MM.1S (cell line): Measurements from ENCODE around the gene C8G.

Experiments
- EZH2 ChIP-seq: fragments of 300-600 bp; sonication (generic); optimal IDR thresholded peaks from 2 replicates; pipeline ENCODE3; 2017; ENCODE audit warnings: low read depth, mild to moderate bottlenecking, antibody characterized with exemption, low read length, mixed read lengths
- EZH2phosphoT487 ChIP-seq: fragments of 300-600 bp; sonication (generic); IDR thresholded peaks from 2 replicates; pipeline ENCODE4 v1.6.1; 2018; ENCODE audit warnings: antibody characterized with exemption, low read length
- TF ChIP-seq, protein P1 (sequence below): fragments of 300-600 bp; sonication (generic); IDR thresholded peaks from 2 replicates; pipeline ENCODE4 v1.5.1; 2016; ENCODE audit warnings: antibody characterized with exemption, low read length, mixed read lengths

DNA sequence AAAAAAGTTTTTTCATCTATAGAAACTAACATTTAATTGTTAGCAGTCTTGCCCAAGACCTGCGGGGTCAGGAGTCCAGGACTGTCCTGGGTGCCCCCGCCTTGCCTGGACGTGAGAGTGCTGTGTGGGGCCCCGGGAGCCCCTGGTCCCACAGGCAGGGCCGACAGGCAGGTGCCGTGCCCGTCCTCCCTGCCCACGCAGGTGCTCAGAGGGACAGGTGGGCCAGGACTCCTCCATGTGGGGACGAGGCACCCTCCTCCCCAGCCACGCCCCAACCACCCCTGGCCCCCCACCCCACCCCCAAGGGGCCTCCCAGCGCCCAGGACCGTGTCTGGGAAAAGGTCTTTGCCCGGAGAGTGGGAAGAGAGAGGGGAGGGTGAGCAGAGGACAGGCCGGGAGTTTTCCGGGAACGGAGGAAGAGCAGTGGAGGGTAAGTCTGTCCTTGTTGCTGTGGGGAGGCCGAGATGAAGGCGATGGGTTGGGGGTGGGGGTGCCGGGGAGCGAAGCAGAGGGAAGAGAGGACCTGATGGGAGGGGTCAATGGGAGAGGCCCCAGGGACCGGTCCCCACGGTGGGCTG lies 4.3 kb downstream of the C8G start:
- TF ChIP-seq EZH2 (no peak), EZH2phosphoT487 (no peak)
- TF ChIP-seq, protein P1, sequence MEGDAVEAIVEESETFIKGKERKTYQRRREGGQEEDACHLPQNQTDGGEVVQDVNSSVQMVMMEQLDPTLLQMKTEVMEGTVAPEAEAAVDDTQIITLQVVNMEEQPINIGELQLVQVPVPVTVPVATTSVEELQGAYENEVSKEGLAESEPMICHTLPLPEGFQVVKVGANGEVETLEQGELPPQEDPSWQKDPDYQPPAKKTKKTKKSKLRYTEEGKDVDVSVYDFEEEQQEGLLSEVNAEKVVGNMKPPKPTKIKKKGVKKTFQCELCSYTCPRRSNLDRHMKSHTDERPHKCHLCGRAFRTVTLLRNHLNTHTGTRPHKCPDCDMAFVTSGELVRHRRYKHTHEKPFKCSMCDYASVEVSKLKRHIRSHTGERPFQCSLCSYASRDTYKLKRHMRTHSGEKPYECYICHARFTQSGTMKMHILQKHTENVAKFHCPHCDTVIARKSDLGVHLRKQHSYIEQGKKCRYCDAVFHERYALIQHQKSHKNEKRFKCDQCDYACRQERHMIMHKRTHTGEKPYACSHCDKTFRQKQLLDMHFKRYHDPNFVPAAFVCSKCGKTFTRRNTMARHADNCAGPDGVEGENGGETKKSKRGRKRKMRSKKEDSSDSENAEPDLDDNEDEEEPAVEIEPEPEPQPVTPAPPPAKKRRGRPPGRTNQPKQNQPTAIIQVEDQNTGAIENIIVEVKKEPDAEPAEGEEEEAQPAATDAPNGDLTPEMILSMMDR, result no peak
